Fibroblast of mammary gland (primary cell): Measurements from ENCODE around the gene ZNF107.

Experiments used
- DNase-seq: peaks from one replicate; pipeline ENCODE4 v3.0.0-alpha.2; 2010; ENCODE audit warnings: low read depth
- H3K4me3 ChIP-seq: 2 replicates; pipeline ENCODE4 v1.5.1; 2011; ENCODE audit warnings: low read depth, mild to moderate bottlenecking, low read length, moderate library complexity; ENCODE audit not compliant: control insufficient read depth
- CTCF ChIP-seq: conservative IDR thresholded peaks from 2 replicates; pipeline ENCODE4 v1.5.1; 2011; ENCODE audit warnings: low read depth, low read length, inconsistent platforms; ENCODE audit not compliant: control insufficient read depth, insufficient read depth

The ZNF107 gene

GRCh38 chr7:64626557-64626956, 39.4 kb upstream of the ZNF107 start:
- H3K4me3 ChIP-seq: no peak overlapping the region
- TF ChIP-seq CTCF: no peak
- DNase-seq: no peak

GRCh38 chr7:64628192-64628591, 37.7 kb upstream of the ZNF107 start:
- TF ChIP-seq CTCF: no peak
- no peak overlapping the region for H3K4me3 ChIP-seq
- DNase-seq: no peak

GRCh38 chr7:64628721-64629120, 37.2 kb upstream of the ZNF107 start:
- no peak overlapping the region for H3K4me3 ChIP-seq
- TF ChIP-seq CTCF: no peak
- DNase-seq: no peak

- TF ChIP-seq CTCF: peak; percentile 43
- no peak overlapping the region for H3K4me3 ChIP-seq
- peak; percentile 7 for DNase-seq
Observed at GRCh38 chr7:64630496-64630895, 35.4 kb upstream of the ZNF107 start.

- TF ChIP-seq CTCF: no peak
- DNase-seq: no peak
Observed at GRCh38 chr7:64632029-64632428, 33.9 kb upstream of the ZNF107 start.

GRCh38 chr7:64633401-64633800, 32.5 kb upstream of the ZNF107 start:
- DNase-seq: no peak
- H3K4me3 ChIP-seq: no peak overlapping the region
- no peak for TF ChIP-seq CTCF

More at GRCh38 chr7:64632029-64632428, 33.9 kb upstream of the ZNF107 start:
- no peak overlapping the region for H3K4me3 ChIP-seq

- no peak for DNase-seq
- H3K4me3 ChIP-seq: no peak overlapping the region
- TF ChIP-seq CTCF: no peak
Observed at GRCh38 chr7:64634406-64635062, 31.4 kb upstream of the ZNF107 start.
